SU-DHL-6 (cell line): ENCODE results near the gene BCORL1.

ENCODE experiments used
- H2AFZ ChIP-seq: fragments of 200-600 bp; sonication (generic); 2 replicates; pipeline ENCODE4 v1.6.1; 2014; ENCODE audit warnings: low read depth, mild to moderate bottlenecking, moderate library complexity, mixed read lengths, antibody characterized with exemption, low read length; ENCODE audit not compliant: severe bottlenecking
- H3F3A ChIP-seq: fragments of 200-600 bp; shearing (Covaris generic); 2 replicates; pipeline ENCODE4 v1.6.0; 2016; ENCODE audit warnings: antibody characterized with exemption, mild to moderate bottlenecking; ENCODE audit not compliant: insufficient read depth
- H3K27ac ChIP-seq: fragments of 200-600 bp; sonication (generic); 2 replicates; pipeline ENCODE4 v1.5.1; 2016; ENCODE audit warnings: low read depth, mild to moderate bottlenecking, low read length, moderate library complexity, mixed read lengths
- H3K27me3 ChIP-seq: fragments of 200-600 bp; sonication (generic), shearing (Covaris generic); 2 replicates; pipeline ENCODE4 v1.6.0; 2014; ENCODE audit warnings: mild to moderate bottlenecking, low read length
- H3K36me3 ChIP-seq: fragments of 200-600 bp; sonication (generic); 2 replicates; pipeline ENCODE4 v1.6.1; 2014; ENCODE audit warnings: mild to moderate bottlenecking, low read length, mixed read lengths
- H3K4me2 ChIP-seq: fragments of 300-600, 200-600 bp; shearing (Covaris generic), sonication (generic); 2 replicates; pipeline ENCODE4 v1.6.0; 2014; ENCODE audit warnings: low read length, low read depth, mild to moderate bottlenecking; ENCODE audit not compliant: poor library complexity, severe bottlenecking
- H3K4me3 ChIP-seq: fragments of 200-600 bp; sonication (generic); 2 replicates; pipeline ENCODE4 v1.5.1; 2014; ENCODE audit warnings: antibody characterized with exemption, low read length, mild to moderate bottlenecking, mixed read lengths; ENCODE audit not compliant: insufficient read depth, poor library complexity, severe bottlenecking
- H3K79me2 ChIP-seq: fragments of 200-600 bp; sonication (generic); 2 replicates; pipeline ENCODE4 v1.6.1; 2014; ENCODE audit warnings: mild to moderate bottlenecking, low read length, moderate library complexity; ENCODE audit not compliant: insufficient read depth
- H3K9ac ChIP-seq: fragments of 200-600 bp; sonication (generic); 2 replicates; pipeline ENCODE4 v1.7.0; 2014; ENCODE audit warnings: mild to moderate bottlenecking, low read length
- H3K9me2 ChIP-seq: fragments of 200-600 bp; sonication (generic); replicated peaks from 2 replicates; pipeline ENCODE4 v1.6.1; 2014; ENCODE audit warnings: low read length; ENCODE audit not compliant: insufficient read depth
- H3K9me3 ChIP-seq: fragments of 200-600 bp; sonication (generic); 2 replicates; pipeline ENCODE4 v1.6.1; 2014; ENCODE audit warnings: low read length, mixed read lengths; ENCODE audit not compliant: insufficient read depth
- H4K20me1 ChIP-seq: fragments of 200-600 bp; sonication (generic); 2 replicates; pipeline ENCODE4 v1.6.1; 2014; ENCODE audit warnings: low read depth, mild to moderate bottlenecking, antibody characterized with exemption, low read length, moderate library complexity, mixed read lengths
- EZH2phosphoT487 ChIP-seq: fragments of 200-600 bp; sonication (generic), shearing (Covaris generic); conservative IDR thresholded peaks from 2 replicates; pipeline ENCODE4 v1.6.1; 2018; ENCODE audit warnings: mild to moderate bottlenecking, antibody characterized with exemption, low read length, moderate library complexity, mixed read lengths
- TF ChIP-seq, protein P1 (sequence below): fragments of 200-600 bp; sonication (generic); IDR thresholded peaks from one replicate; pipeline ENCODE4 v1.5.1; 2017; ENCODE audit warnings: antibody characterized with exemption, mild to moderate bottlenecking, low read length, moderate library complexity; ENCODE audit not compliant: insufficient read depth, poor library complexity, severe bottlenecking

The BCORL1 gene

DNA sequence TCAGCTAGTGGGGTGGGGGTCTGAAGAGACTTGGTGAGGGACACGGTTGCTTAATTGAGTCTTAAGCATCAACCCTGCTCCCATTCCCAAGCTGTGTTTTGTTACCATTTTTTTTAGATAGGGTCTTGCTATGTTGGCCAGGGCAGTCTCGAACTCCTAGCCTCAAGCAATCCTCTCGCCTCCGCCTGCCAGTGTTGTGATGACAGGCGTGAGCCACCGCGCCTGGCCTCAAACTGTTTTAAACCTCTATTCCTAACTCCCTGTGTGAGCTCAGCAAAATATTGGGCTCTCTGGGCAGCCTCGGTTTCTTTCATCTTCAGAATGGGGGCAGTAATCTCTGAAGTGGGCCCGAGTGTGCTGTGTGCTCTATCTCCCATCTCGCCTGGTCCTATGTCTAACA lies 26.3 kb upstream of the BCORL1 start:
- no peak overlapping the region for H3K27ac ChIP-seq
- no peaks in the 10 kb centered on the region for H3K79me2 ChIP-seq
- H2AFZ ChIP-seq = no peak overlapping the region
- H3K4me2 ChIP-seq = no peak overlapping the region
- H3K9ac ChIP-seq = no peak overlapping the region
- H3K27me3 ChIP-seq = no peaks in the 10 kb centered on the region
- H3K9me3 ChIP-seq = no peaks in the 10 kb centered on the region
- 0 out of 2 replicates have a peak, but pooled peaks cover 4% of the 10 kb centered on the region for H3F3A ChIP-seq
- H4K20me1 ChIP-seq = no peaks in the 10 kb centered on the region
- TF ChIP-seq, protein P1, sequence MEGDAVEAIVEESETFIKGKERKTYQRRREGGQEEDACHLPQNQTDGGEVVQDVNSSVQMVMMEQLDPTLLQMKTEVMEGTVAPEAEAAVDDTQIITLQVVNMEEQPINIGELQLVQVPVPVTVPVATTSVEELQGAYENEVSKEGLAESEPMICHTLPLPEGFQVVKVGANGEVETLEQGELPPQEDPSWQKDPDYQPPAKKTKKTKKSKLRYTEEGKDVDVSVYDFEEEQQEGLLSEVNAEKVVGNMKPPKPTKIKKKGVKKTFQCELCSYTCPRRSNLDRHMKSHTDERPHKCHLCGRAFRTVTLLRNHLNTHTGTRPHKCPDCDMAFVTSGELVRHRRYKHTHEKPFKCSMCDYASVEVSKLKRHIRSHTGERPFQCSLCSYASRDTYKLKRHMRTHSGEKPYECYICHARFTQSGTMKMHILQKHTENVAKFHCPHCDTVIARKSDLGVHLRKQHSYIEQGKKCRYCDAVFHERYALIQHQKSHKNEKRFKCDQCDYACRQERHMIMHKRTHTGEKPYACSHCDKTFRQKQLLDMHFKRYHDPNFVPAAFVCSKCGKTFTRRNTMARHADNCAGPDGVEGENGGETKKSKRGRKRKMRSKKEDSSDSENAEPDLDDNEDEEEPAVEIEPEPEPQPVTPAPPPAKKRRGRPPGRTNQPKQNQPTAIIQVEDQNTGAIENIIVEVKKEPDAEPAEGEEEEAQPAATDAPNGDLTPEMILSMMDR = no peak
- TF ChIP-seq EZH2phosphoT487 = no peak
- H3K36me3 ChIP-seq = no peaks in the 10 kb centered on the region
- no peaks in the 10 kb centered on the region for H3K9me2 ChIP-seq
- no peak overlapping the region for H3K4me3 ChIP-seq

DNA sequence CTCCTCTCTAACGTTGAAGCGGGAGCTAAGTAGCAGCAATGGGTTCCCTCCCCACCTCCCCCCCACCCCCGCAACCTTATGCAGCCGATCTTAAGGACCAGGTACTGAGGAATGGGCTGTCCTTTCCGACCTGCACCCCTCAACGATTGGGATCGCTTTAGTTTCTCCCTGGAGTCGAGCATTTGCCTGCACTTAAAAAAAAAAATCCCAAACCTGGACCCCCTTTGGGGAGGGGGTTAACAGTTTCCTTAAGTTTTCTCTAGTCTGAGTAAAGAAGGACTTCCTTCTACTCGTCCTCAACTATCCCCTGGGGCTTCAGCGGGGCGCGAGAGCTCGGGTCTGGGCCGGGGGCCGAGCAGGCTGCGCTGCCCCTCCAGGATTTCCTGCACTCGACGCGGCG lies 25.7 kb upstream of the BCORL1 start:
- H3K79me2 ChIP-seq = no peaks in the 10 kb centered on the region
- no peak overlapping the region for H2AFZ ChIP-seq
- H3K27ac ChIP-seq = no peak overlapping the region
- no peak overlapping the region for H3K9ac ChIP-seq
- TF ChIP-seq, protein P1 = no peak
- no peak for TF ChIP-seq EZH2phosphoT487
- no peaks in the 10 kb centered on the region for H3K27me3 ChIP-seq
- H3K4me2 ChIP-seq = peak overlapping the region; percentile 73
- no peaks in the 10 kb centered on the region for H3K9me2 ChIP-seq
- H3K9me3 ChIP-seq = no peaks in the 10 kb centered on the region
- no peaks in the 10 kb centered on the region for H3K36me3 ChIP-seq
- H4K20me1 ChIP-seq = no peaks in the 10 kb centered on the region
- 0 out of 2 replicates have a peak, but pooled peaks cover 4% of the 10 kb centered on the region for H3F3A ChIP-seq
- no peak overlapping the region for H3K4me3 ChIP-seq

DNA sequence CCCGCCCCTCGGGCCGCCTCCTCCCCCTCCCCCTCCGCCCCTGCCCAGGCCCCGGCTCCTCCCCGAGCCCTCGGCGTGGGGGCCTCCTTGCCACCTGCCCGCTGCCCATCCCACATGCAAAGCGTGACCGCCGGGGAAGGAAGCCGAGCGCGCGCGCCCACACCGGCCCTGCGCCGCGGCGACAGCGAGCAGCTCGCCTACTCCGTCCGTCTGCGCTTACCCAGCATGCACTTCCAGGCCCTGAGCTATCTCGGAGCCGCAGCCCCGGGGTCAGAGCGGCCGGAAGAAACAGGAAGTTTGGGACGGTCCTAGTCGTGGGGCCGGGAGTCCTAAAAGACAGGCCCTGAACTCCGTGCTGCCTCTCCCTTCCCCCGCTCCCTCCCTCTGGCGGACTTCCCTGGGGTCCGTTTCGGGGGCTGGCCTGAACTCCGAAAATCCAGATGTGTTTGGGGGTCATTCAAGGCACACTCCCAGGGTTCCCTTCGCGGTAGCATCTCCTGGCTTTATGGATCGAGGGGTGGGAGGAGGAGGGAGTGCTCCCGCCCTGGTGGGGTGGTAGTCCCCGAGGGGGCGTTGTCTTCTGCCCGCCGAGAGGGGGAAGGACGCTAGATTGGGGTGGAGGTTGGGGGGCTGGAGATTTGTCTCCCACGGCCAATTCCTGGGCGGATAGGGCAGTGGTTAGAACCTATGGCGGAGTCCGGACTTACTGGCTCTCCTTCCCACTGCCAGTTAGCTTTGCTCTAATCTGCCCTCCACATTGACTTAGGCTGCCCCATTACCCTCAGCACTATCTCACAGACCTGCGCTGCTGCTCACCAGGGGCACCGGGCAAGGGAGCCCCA lies 25.0 kb upstream of the BCORL1 start:
- Histone ChIP-seq H3K9me2 (no peaks in the 10 kb centered on the region), H3K79me2 (no peaks in the 10 kb centered on the region), H3K9ac (peak overlapping the region; percentile 70), H3F3A (0 out of 2 replicates have a peak, but pooled peaks cover 4% of the 10 kb centered on the region), H2AFZ (peak overlapping the region; percentile 89), H3K27me3 (no peaks in the 10 kb centered on the region), H3K4me2 (peak overlapping the region; percentile 73), H3K27ac (peak overlapping the region; percentile 40; the same call in 1 of the 2 replicates), H4K20me1 (no peaks in the 10 kb centered on the region), H3K4me3 (peak overlapping the region; percentile 56), H3K36me3 (no peaks in the 10 kb centered on the region), H3K9me3 (no peaks in the 10 kb centered on the region)
- no peak for TF ChIP-seq EZH2phosphoT487
- TF ChIP-seq, protein P1 = no peak
